HepG2 (cell line): ENCODE results near the gene EPHA5. TPM values are rescaled to one million over a fixed set of nuclear protein-coding genes. Genes with fewer than 3 reads are reported as not detected.

ENCODE experiments used
- ATF1 ChIP-seq: IDR thresholded peaks from 2 replicates; pipeline ENCODE4 v1.6.1; 2016; ENCODE audit warnings: mild to moderate bottlenecking, control low read depth
- EEA1 ChIP-seq: sonication (generic); formaldehyde crosslinking; IDR thresholded peaks from 2 replicates; pipeline ENCODE4 v1.5.1; 2020; ENCODE audit warnings: mild to moderate bottlenecking, missing genetic modification reagents, borderline replicate concordance
- HDAC6 ChIP-seq: fragments of 200-600 bp; sonication (generic); IDR thresholded peaks from 2 replicates; pipeline ENCODE4 v1.7.0; 2017; ENCODE audit warnings: mild to moderate bottlenecking, antibody characterized with exemption, low read length, low read depth
- NBN ChIP-seq: fragments of 450-650 bp; conservative IDR thresholded peaks from 2 replicates; pipeline ENCODE4 v1.6.1; 2017
- NR2F1 ChIP-seq, 2 experiments: fragments of 450-650 bp in 1 of 2; formaldehyde crosslinking in 1 of 2; IDR thresholded peaks; 2 replicates each; pipeline versions ENCODE4 v1.5.0 to v1.6.1; 2016 to 2020; ENCODE audit warnings: mild to moderate bottlenecking in 1 of 2, missing compliant biosample characterization in 1 of 2, missing genetic modification reagents in 1 of 2, moderate library complexity in 1 of 2
- RBAK ChIP-seq: sonication (generic); formaldehyde crosslinking; IDR thresholded peaks from 2 replicates; pipeline ENCODE4 v1.5.1; 2020; ENCODE audit warnings: mild to moderate bottlenecking, missing genetic modification reagents
- RNF2 ChIP-seq: fragments of 450-650 bp; conservative IDR thresholded peaks from 2 replicates; pipeline ENCODE4 v1.6.1; 2016; ENCODE audit warnings: low read depth
- ZNF225 ChIP-seq: sonication (generic); formaldehyde crosslinking; IDR thresholded peaks from 2 replicates; pipeline ENCODE4 v1.4.0; 2020; ENCODE audit warnings: mild to moderate bottlenecking, missing genetic modification reagents
- ZNF296 ChIP-seq: sonication (generic); formaldehyde crosslinking; conservative IDR thresholded peaks from 2 replicates; pipeline ENCODE4 v1.5.0; 2020; ENCODE audit warnings: mild to moderate bottlenecking, missing genetic modification reagents
- ZNF333 ChIP-seq: sonication (generic); formaldehyde crosslinking; IDR thresholded peaks from 2 replicates; pipeline ENCODE4 v1.4.0; 2020; ENCODE audit warnings: mild to moderate bottlenecking, missing genetic modification reagents, borderline replicate concordance
- ZNF432 ChIP-seq: sonication (generic); formaldehyde crosslinking; IDR thresholded peaks from 2 replicates; pipeline ENCODE4 v1.5.0; 2020; ENCODE audit warnings: missing genetic modification reagents, mild to moderate bottlenecking, borderline replicate concordance
- ZNF879 ChIP-seq: sonication (generic); formaldehyde crosslinking; IDR thresholded peaks from 2 replicates; pipeline ENCODE4 v1.8.1; 2023; ENCODE audit warnings: missing genetic modification reagents
- polyA plus RNA-seq, 8 experiments: library from polyadenylated mRNA; depleted of rRNA in 3 of 8; stranded (reverse) in 7 of 8; unstranded in 1 of 8; fragments of >200 nt; fragmentation: Illumina TruSeq in 4 of 8; extraction: Trizol in 4 of 8; gene quantifications; 2 replicates each; pipeline versions ENCODE4 v1.2.1 to v1.2.3, GENCODE V29; 2011 to 2016; ENCODE audit warnings: low read depth in 4 of 8, missing spikeins in 1 of 8, mixed read lengths in 1 of 8; ENCODE audit not compliant: insufficient read depth in 1 of 8
- total RNA-seq, 5 experiments: library from RNA; depleted of rRNA; stranded (reverse); fragments of >200 nt; fragmentation: Illumina TruSeq; extraction: Trizol; gene quantifications; 2 replicates each; pipeline ENCODE4 v1.2.3, GENCODE V29; 2016; ENCODE audit warnings: low read depth in 1 of 5
- TF ChIP-seq, protein P1 (sequence below): sonication (generic); formaldehyde crosslinking; IDR thresholded peaks from 2 replicates; pipeline ENCODE4 v1.4.0; 2020; ENCODE audit warnings: mild to moderate bottlenecking, missing genetic modification reagents
- TF ChIP-seq, protein P2 (sequence below): sonication (generic); formaldehyde crosslinking; IDR thresholded peaks from 2 replicates; pipeline ENCODE4 v1.4.0; 2020; ENCODE audit warnings: missing genetic modification reagents
- TF ChIP-seq, protein P3 (sequence below): sonication (generic); formaldehyde crosslinking; conservative IDR thresholded peaks from 2 replicates; pipeline ENCODE4 v1.4.0; 2020; ENCODE audit warnings: missing genetic modification reagents
- TF ChIP-seq, protein P4 (sequence below): IDR thresholded peaks from 2 replicates; pipeline ENCODE4 v1.6.1; 2016; ENCODE audit warnings: missing compliant biosample characterization, missing genetic modification reagents, borderline replicate concordance

EPHA5 gene
- total and polyA plus RNA-seq, 2 of the 13 experiments (the other 11 are each of a cell fraction or from before 2014, with no cell fraction given), result not detected

DNA sequence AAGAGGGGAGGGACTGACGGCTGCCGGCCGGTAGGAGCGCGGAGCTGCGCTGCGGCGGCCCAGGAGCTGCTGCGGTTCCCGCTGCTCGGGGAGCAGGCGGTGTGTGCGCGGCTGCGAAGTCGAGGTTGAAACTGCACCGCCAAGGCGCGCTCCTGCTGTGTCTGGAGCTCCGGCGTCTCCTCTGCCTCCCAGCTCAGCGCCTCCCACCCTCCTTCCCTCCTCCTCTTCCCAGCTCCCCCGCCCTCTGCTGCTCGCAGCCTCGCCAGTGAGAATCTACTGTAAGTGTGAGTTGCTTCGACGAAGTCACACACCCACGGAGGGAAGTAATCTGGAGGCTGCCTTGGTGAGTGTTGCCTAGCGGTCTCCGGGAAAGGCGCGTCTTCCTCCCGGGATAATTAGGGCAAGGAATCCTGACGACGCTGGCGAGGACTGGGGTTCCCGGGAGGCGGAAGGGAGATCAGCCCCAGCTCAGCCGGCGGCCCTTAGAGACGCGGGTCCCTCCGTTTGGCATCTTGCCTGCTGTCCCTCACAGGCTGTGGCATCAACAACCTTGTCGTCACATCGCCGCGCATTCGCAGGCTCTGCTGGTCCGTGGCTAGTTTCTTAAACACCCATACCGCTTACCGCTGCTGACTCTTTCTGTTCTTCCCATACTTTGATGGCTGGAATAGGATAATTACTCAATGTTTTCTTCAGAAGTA, at the start of gene EPHA5 (continued):
- TF ChIP-seq, protein P1, sequence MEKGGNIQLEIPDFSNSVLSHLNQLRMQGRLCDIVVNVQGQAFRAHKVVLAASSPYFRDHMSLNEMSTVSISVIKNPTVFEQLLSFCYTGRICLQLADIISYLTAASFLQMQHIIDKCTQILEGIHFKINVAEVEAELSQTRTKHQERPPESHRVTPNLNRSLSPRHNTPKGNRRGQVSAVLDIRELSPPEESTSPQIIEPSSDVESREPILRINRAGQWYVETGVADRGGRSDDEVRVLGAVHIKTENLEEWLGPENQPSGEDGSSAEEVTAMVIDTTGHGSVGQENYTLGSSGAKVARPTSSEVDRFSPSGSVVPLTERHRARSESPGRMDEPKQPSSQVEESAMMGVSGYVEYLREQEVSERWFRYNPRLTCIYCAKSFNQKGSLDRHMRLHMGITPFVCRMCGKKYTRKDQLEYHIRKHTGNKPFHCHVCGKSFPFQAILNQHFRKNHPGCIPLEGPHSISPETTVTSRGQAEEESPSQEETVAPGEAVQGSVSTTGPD, result no peak
- TF ChIP-seq NBN (no peak), ZNF296 (CRISPR knock-in tag) (no peak), ZNF432 (CRISPR knock-in tag) (no peak), ATF1 (CRISPR knock-in tag) (no peak), ZNF879 (CRISPR knock-in tag) (no peak), ZNF333 (CRISPR knock-in tag) (no peak), EEA1 (CRISPR knock-in tag) (0 out of 2 replicates have a peak, but pooled peaks have one; percentile 36), NR2F1 (CRISPR knock-in tag; IDR thresholded peaks at IDR 0.05) (no peak), ZNF225 (CRISPR knock-in tag) (no peak), HDAC6 (no peak), RBAK (no peak), RNF2 (0 out of 2 replicates have a peak, but pooled peaks have one; percentile 42)
- TF ChIP-seq, protein P2, sequence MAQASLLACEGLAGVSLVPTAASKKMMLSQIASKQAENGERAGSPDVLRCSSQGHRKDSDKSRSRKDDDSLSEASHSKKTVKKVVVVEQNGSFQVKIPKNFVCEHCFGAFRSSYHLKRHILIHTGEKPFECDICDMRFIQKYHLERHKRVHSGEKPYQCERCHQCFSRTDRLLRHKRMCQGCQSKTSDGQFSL (CRISPR knock-in tag), result no peak
- TF ChIP-seq, protein P3, sequence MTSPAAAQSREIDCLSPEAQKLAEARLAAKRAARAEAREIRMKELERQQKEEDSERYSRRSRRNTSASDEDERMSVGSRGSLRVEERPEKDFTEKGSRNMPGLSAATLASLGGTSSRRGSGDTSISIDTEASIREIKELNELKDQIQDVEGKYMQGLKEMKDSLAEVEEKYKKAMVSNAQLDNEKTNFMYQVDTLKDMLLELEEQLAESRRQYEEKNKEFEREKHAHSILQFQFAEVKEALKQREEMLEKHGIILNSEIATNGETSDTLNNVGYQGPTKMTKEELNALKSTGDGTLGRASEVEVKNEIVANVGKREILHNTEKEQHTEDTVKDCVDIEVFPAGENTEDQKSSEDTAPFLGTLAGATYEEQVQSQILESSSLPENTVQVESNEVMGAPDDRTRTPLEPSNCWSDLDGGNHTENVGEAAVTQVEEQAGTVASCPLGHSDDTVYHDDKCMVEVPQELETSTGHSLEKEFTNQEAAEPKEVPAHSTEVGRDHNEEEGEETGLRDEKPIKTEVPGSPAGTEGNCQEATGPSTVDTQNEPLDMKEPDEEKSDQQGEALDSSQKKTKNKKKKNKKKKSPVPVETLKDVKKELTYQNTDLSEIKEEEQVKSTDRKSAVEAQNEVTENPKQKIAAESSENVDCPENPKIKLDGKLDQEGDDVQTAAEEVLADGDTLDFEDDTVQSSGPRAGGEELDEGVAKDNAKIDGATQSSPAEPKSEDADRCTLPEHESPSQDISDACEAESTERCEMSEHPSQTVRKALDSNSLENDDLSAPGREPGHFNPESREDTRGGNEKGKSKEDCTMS (CRISPR knock-in tag), result no peak
- TF ChIP-seq, protein P4, sequence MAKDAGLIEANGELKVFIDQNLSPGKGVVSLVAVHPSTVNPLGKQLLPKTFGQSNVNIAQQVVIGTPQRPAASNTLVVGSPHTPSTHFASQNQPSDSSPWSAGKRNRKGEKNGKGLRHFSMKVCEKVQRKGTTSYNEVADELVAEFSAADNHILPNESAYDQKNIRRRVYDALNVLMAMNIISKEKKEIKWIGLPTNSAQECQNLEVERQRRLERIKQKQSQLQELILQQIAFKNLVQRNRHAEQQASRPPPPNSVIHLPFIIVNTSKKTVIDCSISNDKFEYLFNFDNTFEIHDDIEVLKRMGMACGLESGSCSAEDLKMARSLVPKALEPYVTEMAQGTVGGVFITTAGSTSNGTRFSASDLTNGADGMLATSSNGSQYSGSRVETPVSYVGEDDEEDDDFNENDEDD, result peak; percentile 65; the same call in 1 of the 2 replicates
